NK-92 (cell line): ENCODE data around the gene CNPPD1.

ENCODE experiments used
- DNase-seq: peaks from one replicate; lab custom pipeline; 2025; ENCODE audit not compliant: unreplicated experiment; lab: John Stamatoyannopoulos, UW

CNPPD1 gene

DNA sequence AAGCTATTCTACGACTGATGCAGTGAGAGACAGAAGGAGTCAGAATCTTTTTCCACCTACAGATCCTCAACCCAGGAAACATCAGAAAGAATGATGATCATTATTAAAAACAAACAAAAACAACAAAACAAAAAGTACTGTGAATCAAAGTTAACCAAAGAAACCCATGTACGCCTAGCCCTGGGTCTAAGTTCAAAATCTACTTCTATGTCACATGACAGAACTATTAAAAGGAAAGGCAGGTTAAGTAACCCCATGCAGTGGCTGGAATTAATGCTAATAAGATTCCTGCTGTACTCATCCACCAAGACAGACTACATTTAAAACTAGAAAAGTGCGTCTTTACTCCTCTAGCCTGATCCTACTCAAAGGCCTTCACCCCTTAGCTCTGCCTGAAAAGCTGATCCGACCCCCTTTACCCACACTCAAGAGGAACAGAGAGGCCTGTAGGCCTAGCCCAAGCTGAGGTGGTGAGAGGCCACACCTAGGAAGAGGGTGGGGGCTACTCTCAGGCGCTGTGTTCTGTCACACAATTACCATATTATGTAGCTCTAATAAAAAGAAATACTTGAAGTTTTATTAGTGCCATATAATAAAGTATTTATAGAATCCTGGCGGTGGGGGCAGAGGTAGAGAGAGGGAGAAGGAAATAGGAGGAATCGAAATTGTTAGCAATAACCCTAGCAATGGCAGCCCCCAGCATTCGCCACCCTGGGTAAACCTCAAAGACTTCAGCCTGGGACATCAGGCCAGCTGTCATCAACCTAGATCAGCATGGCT is 53.2 kb downstream of the CNPPD1 start:
- no peak for DNase-seq

DNA sequence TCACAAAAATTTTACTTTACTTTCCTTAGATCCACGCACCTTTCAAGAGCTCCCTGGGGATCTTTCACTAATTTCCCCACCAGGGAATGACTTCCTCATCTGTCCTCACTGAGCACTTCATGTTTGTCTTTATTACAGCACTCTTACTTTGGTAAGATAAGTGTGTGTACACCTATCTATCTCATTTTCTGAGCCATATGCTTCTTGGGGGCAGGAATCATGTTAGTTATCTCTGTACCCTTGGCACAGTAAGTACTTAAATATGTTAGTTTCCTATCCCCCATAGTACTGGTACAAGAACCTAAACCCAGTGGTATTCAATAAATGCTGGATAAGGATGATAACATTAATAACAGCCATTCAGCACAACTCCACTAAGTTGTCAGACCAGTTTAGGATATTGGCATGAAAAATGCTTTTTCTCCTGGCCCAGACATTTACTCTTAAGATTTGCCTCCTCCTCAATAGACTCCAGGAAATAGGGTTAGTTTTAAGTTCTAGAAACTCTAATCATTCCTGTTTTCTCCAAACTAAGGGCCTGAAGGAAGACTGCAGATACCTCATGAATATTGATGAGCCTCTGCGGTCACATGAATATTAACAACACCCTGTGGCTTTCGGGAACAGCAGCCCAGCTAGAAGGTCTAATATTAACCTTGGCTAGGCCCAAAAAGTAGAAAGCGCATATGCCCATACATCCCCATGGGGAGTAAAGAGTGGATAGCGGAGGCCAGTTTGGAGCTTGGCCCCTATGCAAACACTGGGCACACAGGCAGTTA is 54.3 kb downstream of the CNPPD1 start:
- no peak for DNase-seq
